Endothelial cell of umbilical vein (primary cell): ENCODE results near the gene MT1G.

ENCODE experiments used
- CTCF ChIP-seq, 2 donors: IDR thresholded peaks; 1 replicate in 1 of 2; 2 replicates in 1 of 2; pipeline ENCODE4 v1.5.1; 2011; ENCODE audit warnings: low read length in 2 of 2, mild to moderate bottlenecking in 2 of 2, moderate library complexity in 2 of 2, control low read depth in 1 of 2, inconsistent platforms in 1 of 2, low read depth in 1 of 2; ENCODE audit not compliant: insufficient read depth in 1 of 2; ENCODE audit errors: extremely low read depth in 1 of 2
- EZH2 ChIP-seq: IDR thresholded peaks from 2 replicates; pipeline ENCODE4 v1.6.1; 2012; ENCODE audit warnings: borderline replicate concordance, low read depth, mild to moderate bottlenecking, moderate library complexity, low read length, inconsistent platforms; ENCODE audit not compliant: severe bottlenecking
- MYC ChIP-seq: IDR thresholded peaks from one replicate; pipeline ENCODE4 v1.6.1; 2011; ENCODE audit warnings: mild to moderate bottlenecking, low read depth, low read length
- POLR2A ChIP-seq: IDR thresholded peaks from 2 replicates; pipeline ENCODE4 v1.6.1; 2012; ENCODE audit warnings: low read depth, mild to moderate bottlenecking, control low read depth, low read length
- POLR2AphosphoS5 ChIP-seq: IDR thresholded peaks from 2 replicates; pipeline ENCODE4 v1.6.1; 2012; ENCODE audit warnings: low read depth, mild to moderate bottlenecking, control low read depth, low read length, moderate library complexity; ENCODE audit not compliant: insufficient read depth

- TF ChIP-seq POLR2A (no peak), MYC (no peak), CTCF (IDR thresholded peaks at IDR 0.05; ENCODE audit: extremely low read depth in 1 of 2, insufficient read depth in 1 of 2, low read depth in 1 of 2, low read length in 2 of 2) (no peak), POLR2AphosphoS5 (no peak), EZH2 (no peak)
Measured at GRCh38 chr16:56632156-56632847, 35.6 kb downstream of the MT1G start, which contains the start of gene MT1M.
